Measurements from ENCODE around the gene DENND1A.

The DENND1A gene

GRCh38 chr9:123472862-123473614 is 456.9 kb downstream of the DENND1A start:
- TF ChIP-seq POLR2A (IDR thresholded peaks at IDR 0.05; ENCODE audit: low read depth, low read length) = no peak
- DNase-seq (ENCODE audit: insufficient read length, low spot score) = no peak

DNA sequence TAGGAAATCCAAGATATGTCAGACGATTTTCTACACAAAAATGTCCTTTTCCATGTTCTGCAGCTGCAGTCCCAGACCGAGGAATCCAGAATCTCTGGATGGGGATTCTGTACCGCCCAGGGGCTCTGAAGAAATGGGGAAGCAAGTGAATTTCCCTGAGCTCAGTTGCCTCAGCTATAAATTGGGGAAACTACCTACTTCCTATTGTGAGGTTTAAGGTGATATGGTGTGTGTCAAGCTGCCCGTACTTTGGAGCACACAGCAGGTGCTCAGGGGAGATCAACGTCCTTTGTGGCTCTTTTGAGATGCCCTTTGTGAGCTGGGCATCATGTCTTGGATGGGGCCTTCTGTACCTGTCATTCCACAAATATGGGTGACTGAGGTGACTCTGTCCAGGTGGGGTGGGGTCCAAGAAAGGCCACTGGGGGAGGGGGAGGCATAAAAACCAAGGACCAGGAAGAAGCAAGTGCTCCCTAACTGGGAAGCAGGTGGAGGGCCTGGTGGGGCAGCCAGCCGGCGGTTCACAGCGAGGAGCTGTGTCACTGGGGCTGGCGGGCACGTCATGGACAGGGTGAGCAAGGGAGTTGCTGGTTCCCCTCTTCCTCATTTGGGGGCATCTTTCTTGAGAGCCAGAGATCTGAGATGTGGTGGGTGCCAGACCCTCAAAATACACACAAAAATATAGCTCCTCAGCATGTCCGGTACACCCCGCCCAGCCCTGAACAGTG is 457.9 kb downstream of the DENND1A start:
- no peak for DNase-seq (ENCODE audit: insufficient read length, low spot score)
- TF ChIP-seq POLR2A (IDR thresholded peaks at IDR 0.05; ENCODE audit: low read depth, low read length) = no peak
- FAIRE-seq = no peak

More at GRCh38 chr9:123472862-123473614, 456.9 kb downstream of the DENND1A start:
- FAIRE-seq = no peak

- DNase-seq (ENCODE audit: insufficient read length, low spot score) (no peak), FAIRE-seq (no peak)
- no peak for TF ChIP-seq POLR2A (IDR thresholded peaks at IDR 0.05; ENCODE audit: low read depth, low read length)
Measured at GRCh38 chr9:123470991-123471770, 458.7 kb downstream of the DENND1A start.

- no peak for FAIRE-seq
- no peak for DNase-seq (ENCODE audit: insufficient read length, low spot score)
- no peak for TF ChIP-seq POLR2A (IDR thresholded peaks at IDR 0.05; ENCODE audit: low read depth, low read length)
Measured at GRCh38 chr9:123470121-123470782, 459.7 kb downstream of the DENND1A start.

GRCh38 chr9:123469282-123469681 is 460.6 kb downstream of the DENND1A start:
- no peak for TF ChIP-seq POLR2A (IDR thresholded peaks at IDR 0.05; ENCODE audit: low read depth, low read length)
- no peak for DNase-seq (ENCODE audit: insufficient read length, low spot score)
- FAIRE-seq = no peak

DNA sequence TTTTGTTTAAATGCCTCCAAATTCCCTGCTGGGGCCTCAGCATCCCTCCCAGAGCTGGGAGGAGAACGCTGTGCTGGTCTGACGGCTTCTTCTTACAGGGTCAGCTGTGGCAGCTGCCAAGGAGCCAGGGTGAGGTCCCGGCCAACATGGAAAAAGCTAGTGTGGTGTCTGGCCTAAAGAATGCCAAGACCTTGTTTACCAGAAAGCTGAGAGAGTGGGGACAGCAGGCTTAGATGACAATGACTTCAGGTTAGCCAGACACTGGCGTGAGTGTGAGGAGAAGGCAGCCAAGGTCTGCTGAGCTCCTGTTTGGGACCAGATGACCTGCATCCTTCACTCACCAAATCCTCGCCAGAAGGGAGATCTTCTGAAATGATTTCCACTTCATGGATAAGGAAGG is 461.4 kb downstream of the DENND1A start:
- FAIRE-seq = no peak
- no peak for DNase-seq (ENCODE audit: insufficient read length, low spot score)
- no peak for TF ChIP-seq POLR2A (IDR thresholded peaks at IDR 0.05; ENCODE audit: low read depth, low read length)

DNA sequence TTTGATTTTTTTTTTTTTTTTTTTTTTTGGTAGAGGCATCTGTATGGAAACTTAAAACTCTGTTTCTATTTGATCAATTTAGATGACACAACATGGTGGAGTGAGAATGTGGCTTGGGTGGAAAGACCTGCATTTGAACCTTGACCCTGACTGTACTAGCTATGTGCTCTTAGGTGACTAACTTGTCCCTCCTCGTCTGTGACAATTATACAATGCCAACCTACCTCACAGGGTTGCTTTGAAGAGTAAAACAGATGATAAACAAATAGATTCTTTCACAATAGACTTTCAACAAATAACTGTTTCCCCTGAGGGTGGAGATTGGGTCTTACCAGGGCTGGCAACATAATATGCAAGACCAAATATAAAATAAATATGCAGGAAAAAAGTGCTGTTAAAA is 464.6 kb downstream of the DENND1A start:
- TF ChIP-seq POLR2A (IDR thresholded peaks at IDR 0.05; ENCODE audit: low read depth, low read length) = no peak
- no peak for FAIRE-seq
- no peak for DNase-seq (ENCODE audit: insufficient read length, low spot score)

DNA sequence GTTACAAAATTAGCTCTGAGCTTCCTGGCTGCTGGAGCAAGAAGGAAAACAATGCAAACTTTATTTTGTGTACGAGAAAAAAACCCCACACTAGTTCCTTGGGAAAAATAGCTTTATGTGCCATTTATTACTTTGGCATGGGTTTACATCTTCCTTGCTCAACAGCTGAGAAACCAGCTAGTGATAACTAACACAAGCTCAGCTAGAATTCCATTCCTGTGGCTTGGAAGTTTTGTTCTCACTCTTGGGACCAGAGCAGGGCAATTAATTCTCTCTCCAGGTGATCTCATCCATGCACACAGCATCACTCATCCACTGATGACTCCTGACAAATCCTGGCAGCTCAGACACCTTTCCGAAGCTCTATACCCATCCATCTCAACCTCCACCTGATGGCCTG is 469.8 kb downstream of the DENND1A start:
- DNase-seq (ENCODE audit: insufficient read length, low spot score) = no peak
- FAIRE-seq = no peak
- no peak for TF ChIP-seq POLR2A (IDR thresholded peaks at IDR 0.05; ENCODE audit: low read depth, low read length)

- no peak for FAIRE-seq
- TF ChIP-seq POLR2A (IDR thresholded peaks at IDR 0.05; ENCODE audit: low read depth, low read length) = no peak
- no peak for DNase-seq (ENCODE audit: insufficient read length, low spot score)
Measured at GRCh38 chr9:123457583-123457982, 472.3 kb downstream of the DENND1A start.

- DNase-seq (ENCODE audit: insufficient read length, low spot score) (no peak), FAIRE-seq (no peak)
- no peak for TF ChIP-seq POLR2A (IDR thresholded peaks at IDR 0.05; ENCODE audit: low read depth, low read length)
Measured at GRCh38 chr9:123456011-123456410, 473.9 kb downstream of the DENND1A start.

DNA sequence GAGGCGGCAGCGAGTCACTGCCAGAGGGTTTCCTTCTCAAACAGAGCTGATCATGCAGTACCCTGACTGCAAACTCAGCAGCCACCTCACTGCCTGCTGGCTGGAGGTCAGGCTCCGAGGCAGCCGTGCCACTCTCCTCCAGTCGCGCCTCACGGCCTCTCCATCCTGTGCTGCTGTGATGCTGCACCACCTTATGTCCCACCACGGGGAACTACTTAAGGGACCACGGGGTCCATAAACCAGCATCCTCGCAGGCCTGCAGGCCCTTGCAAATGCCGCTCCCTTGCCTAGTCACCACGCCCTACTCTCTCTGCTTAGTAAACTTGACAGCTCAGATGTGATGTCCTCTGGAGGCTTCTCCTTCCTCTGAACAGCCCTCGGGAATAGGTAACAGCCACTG is 474.7 kb downstream of the DENND1A start:
- TF ChIP-seq POLR2A (IDR thresholded peaks at IDR 0.05; ENCODE audit: low read depth, low read length) = no peak
- DNase-seq (ENCODE audit: insufficient read length, low spot score) (no peak), FAIRE-seq (no peak)

- TF ChIP-seq POLR2A (IDR thresholded peaks at IDR 0.05; ENCODE audit: low read depth, low read length) = no peak
- no peak for DNase-seq (ENCODE audit: insufficient read length, low spot score)
- FAIRE-seq = no peak
Measured at GRCh38 chr9:123454361-123454760, 475.6 kb downstream of the DENND1A start.

DNA sequence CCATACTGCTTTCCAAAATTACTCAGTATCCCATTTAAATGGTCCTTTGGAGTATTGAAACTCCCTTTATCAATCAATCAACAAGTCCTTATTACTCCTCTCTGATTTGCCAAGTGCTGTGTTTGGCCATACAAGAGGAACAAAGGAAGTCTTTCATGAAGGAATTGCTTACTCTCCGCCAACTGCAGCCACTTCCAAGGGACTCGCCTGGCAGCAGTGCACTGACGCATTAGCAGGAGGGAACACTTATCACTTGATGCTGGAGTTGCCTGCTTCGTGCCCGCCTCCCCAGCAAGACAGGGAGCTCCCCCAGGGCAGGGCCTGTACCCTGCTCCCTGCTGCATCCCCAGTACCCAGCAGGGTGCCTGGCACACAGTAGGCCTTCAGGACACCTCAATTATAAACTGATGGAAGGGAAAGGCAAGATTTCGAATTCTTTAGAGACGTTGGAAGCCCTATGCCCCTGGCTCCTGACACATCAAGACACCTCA is 476.1 kb downstream of the DENND1A start:
- TF ChIP-seq POLR2A (IDR thresholded peaks at IDR 0.05; ENCODE audit: low read depth, low read length) = no peak
- no peak for FAIRE-seq
- DNase-seq (ENCODE audit: insufficient read length, low spot score) = no peak
